ENCODE data around the gene DRAP1. TPM values are rescaled to one million over a fixed set of nuclear protein-coding genes. Genes with fewer than 3 reads are reported as not detected.

The DRAP1 gene
- total RNA-seq, 1 experiment from 2014 or later = 114 TPM

GRCh38 chr11:65880027-65880426 lies 39.2 kb upstream of the DRAP1 start:
- H3K9me3 Mint-ChIP-seq = no peaks in the 10 kb centered on the region
- H3K4me1 Mint-ChIP-seq = peaks cover 2% of the 10 kb centered on the region
- DNase-seq (ENCODE audit: low spot score) = no peak
- H3K27me3 Mint-ChIP-seq (ENCODE audit: low read depth) = peaks cover 14% of the 10 kb centered on the region
- no peak overlapping the region for H3K27ac Mint-ChIP-seq
- POLR2A ChIA-PET = interaction anchor here (1.1 kb wide), 1 partner anchor 8 kb away, joined by 3 read pairs; the partner anchor contains the start of gene FIBP
- CTCF ChIA-PET = interaction anchor here (1.3 to 2.7 kb wide), 5 partner anchors 8 to 32 kb away, joined by 3 to 24 read pairs (median 5); partner anchors contain the start of genes CCDC85B, FIBP and MUS81
- ATAC-seq = no peak
- H3K36me3 Mint-ChIP-seq = peaks cover 24% of the 10 kb centered on the region
- no peak overlapping the region for H3K4me3 Mint-ChIP-seq
- no peak for TF ChIP-seq SP1 (CRISPR knock-in tag; conservative IDR thresholded peaks at IDR 0.05)
- TF ChIP-seq, protein P1, sequence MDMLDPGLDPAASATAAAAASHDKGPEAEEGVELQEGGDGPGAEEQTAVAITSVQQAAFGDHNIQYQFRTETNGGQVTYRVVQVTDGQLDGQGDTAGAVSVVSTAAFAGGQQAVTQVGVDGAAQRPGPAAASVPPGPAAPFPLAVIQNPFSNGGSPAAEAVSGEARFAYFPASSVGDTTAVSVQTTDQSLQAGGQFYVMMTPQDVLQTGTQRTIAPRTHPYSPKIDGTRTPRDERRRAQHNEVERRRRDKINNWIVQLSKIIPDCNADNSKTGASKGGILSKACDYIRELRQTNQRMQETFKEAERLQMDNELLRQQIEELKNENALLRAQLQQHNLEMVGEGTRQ (CRISPR knock-in tag; IDR thresholded peaks at IDR 0.05) = no peak
- TF ChIP-seq, protein P2, sequence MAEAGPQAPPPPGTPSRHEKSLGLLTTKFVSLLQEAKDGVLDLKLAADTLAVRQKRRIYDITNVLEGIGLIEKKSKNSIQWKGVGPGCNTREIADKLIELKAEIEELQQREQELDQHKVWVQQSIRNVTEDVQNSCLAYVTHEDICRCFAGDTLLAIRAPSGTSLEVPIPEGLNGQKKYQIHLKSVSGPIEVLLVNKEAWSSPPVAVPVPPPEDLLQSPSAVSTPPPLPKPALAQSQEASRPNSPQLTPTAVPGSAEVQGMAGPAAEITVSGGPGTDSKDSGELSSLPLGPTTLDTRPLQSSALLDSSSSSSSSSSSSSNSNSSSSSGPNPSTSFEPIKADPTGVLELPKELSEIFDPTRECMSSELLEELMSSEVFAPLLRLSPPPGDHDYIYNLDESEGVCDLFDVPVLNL (CRISPR knock-in tag; IDR thresholded peaks at IDR 0.05; ENCODE audit: borderline replicate concordance, low read depth) = no peak
- TF ChIP-seq, protein P3, sequence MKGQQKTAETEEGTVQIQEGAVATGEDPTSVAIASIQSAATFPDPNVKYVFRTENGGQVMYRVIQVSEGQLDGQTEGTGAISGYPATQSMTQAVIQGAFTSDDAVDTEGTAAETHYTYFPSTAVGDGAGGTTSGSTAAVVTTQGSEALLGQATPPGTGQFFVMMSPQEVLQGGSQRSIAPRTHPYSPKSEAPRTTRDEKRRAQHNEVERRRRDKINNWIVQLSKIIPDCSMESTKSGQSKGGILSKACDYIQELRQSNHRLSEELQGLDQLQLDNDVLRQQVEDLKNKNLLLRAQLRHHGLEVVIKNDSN (CRISPR knock-in tag; IDR thresholded peaks at IDR 0.05) = no peak
- TF ChIP-seq, protein P4, sequence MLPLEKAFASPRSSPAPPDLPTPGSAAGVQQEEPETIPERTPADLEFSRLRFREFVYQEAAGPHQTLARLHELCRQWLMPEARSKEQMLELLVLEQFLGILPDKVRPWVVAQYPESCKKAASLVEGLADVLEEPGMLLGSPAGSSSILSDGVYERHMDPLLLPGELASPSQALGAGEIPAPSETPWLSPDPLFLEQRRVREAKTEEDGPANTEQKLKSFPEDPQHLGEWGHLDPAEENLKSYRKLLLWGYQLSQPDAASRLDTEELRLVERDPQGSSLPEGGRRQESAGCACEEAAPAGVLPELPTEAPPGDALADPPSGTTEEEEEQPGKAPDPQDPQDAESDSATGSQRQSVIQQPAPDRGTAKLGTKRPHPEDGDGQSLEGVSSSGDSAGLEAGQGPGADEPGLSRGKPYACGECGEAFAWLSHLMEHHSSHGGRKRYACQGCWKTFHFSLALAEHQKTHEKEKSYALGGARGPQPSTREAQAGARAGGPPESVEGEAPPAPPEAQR (CRISPR knock-in tag; IDR thresholded peaks at IDR 0.05) = no peak
- no peak for TF ChIP-seq ATF2 (CRISPR knock-in tag; IDR thresholded peaks at IDR 0.05; ENCODE audit: borderline replicate concordance, low read depth)
- no peak for TF ChIP-seq KAT7 (CRISPR knock-in tag; IDR thresholded peaks at IDR 0.05; ENCODE audit: borderline replicate concordance)

- Mint-ChIP-seq H3K36me3 (peaks cover 30% of the 10 kb centered on the region), H3K9me3 (no peaks in the 10 kb centered on the region), H3K27me3 (ENCODE audit: low read depth) (peaks cover 12% of the 10 kb centered on the region), H3K27ac (no peak overlapping the region), H3K4me1 (peaks cover 2% of the 10 kb centered on the region), H3K4me3 (no peak overlapping the region)
- CTCF ChIA-PET = interaction anchor here (0.6 to 2.7 kb wide), 4 partner anchors 8 to 21 kb away, joined by 4 to 12 read pairs (median 6); partner anchors contain the start of genes CCDC85B, FIBP and MUS81
- ATAC-seq (no peak), DNase-seq (ENCODE audit: low spot score) (no peak)
- POLR2A ChIA-PET = no interaction called here
- TF ChIP-seq FOXP1 (CRISPR knock-in tag; IDR thresholded peaks at IDR 0.05; ENCODE audit: borderline replicate concordance) = no peak
- no peak for TF ChIP-seq SMAD4 (CRISPR knock-in tag; IDR thresholded peaks at IDR 0.05)
- TF ChIP-seq E2F1 (CRISPR knock-in tag; IDR thresholded peaks at IDR 0.05) = no peak
- TF ChIP-seq NFATC4 (CRISPR knock-in tag; IDR thresholded peaks at IDR 0.05) = no peak
- no peak for TF ChIP-seq KAT7 (CRISPR knock-in tag; IDR thresholded peaks at IDR 0.05; ENCODE audit: borderline replicate concordance)
- TF ChIP-seq, protein P5, sequence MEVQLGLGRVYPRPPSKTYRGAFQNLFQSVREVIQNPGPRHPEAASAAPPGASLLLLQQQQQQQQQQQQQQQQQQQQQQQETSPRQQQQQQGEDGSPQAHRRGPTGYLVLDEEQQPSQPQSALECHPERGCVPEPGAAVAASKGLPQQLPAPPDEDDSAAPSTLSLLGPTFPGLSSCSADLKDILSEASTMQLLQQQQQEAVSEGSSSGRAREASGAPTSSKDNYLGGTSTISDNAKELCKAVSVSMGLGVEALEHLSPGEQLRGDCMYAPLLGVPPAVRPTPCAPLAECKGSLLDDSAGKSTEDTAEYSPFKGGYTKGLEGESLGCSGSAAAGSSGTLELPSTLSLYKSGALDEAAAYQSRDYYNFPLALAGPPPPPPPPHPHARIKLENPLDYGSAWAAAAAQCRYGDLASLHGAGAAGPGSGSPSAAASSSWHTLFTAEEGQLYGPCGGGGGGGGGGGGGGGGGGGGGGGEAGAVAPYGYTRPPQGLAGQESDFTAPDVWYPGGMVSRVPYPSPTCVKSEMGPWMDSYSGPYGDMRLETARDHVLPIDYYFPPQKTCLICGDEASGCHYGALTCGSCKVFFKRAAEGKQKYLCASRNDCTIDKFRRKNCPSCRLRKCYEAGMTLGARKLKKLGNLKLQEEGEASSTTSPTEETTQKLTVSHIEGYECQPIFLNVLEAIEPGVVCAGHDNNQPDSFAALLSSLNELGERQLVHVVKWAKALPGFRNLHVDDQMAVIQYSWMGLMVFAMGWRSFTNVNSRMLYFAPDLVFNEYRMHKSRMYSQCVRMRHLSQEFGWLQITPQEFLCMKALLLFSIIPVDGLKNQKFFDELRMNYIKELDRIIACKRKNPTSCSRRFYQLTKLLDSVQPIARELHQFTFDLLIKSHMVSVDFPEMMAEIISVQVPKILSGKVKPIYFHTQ (CRISPR knock-in tag; IDR thresholded peaks at IDR 0.05) = no peak
- no peak for TF ChIP-seq TEAD4 (CRISPR knock-in tag; IDR thresholded peaks at IDR 0.05)
- no peak for TF ChIP-seq ZNF219 (CRISPR knock-in tag; IDR thresholded peaks at IDR 0.05; ENCODE audit: borderline replicate concordance)
- TF ChIP-seq SP1 (CRISPR knock-in tag; conservative IDR thresholded peaks at IDR 0.05) = no peak
- TF ChIP-seq HMGA2 (CRISPR knock-in tag; IDR thresholded peaks at IDR 0.05) = no peak
- TF ChIP-seq ZBTB21 (CRISPR knock-in tag; IDR thresholded peaks at IDR 0.05; ENCODE audit: borderline replicate concordance) = no peak
Measured at GRCh38 chr11:65880844-65881421, 38.3 kb upstream of the DRAP1 start.
